HG02642 (cell line): ENCODE results near the gene CGB3.

Experiments used
- ATAC-seq: cut with Tn5 transposase; IDR thresholded peaks from one replicate; pipeline ENCODE4 v1.9.1; 2021; ENCODE audit warnings: mild to moderate bottlenecking; ENCODE audit not compliant: unreplicated experiment, poor library complexity

CGB3 gene

GRCh38 chr19:49017666-49018351, 6.3 kb downstream of the CGB3 start:
- ATAC-seq = no peak

- ATAC-seq = no peak
Observed at GRCh38 chr19:49017041-49017665, 7.0 kb downstream of the CGB3 start, which contains the start of gene LHB. TSS of gene LHB (minus strand) at chr19:49017091. CDS start at chr19:49017081, 10 bp downstream.

GRCh38 chr19:49016067-49016839, 7.9 kb downstream of the CGB3 start:
- no peak for ATAC-seq

GRCh38 chr19:49014870-49015255, 9.3 kb downstream of the CGB3 start:
- ATAC-seq = no peak

- ATAC-seq = no peak
Observed at GRCh38 chr19:49014123-49014869, 9.8 kb downstream of the CGB3 start.

GRCh38 chr19:49011194-49011593, 12.9 kb downstream of the CGB3 start:
- ATAC-seq = no peak

GRCh38 chr19:49010453-49010852, 13.7 kb downstream of the CGB3 start:
- ATAC-seq = no peak

GRCh38 chr19:49009828-49010227, 14.3 kb downstream of the CGB3 start:
- no peak for ATAC-seq

GRCh38 chr19:49006905-49007304, 17.2 kb downstream of the CGB3 start:
- no peak for ATAC-seq

- no peak for ATAC-seq
Observed at GRCh38 chr19:49004964-49005614, 19.0 kb downstream of the CGB3 start.

GRCh38 chr19:49004133-49004532, 20.0 kb downstream of the CGB3 start:
- no peak for ATAC-seq

GRCh38 chr19:48999481-49000325, 24.4 kb downstream of the CGB3 start:
- ATAC-seq = no peak

- no peak for ATAC-seq
Observed at GRCh38 chr19:48997972-48998371, 26.2 kb downstream of the CGB3 start.

GRCh38 chr19:48994035-48994386, 30.1 kb downstream of the CGB3 start:
- no peak for ATAC-seq

- ATAC-seq = peak; percentile 88
Observed at GRCh38 chr19:48993175-48994034, 30.7 kb downstream of the CGB3 start, which contains the start of the genes GYS1 and RUVBL2. TSS of gene GYS1 (minus strand) at chr19:48993309. CDS start at chr19:48993112, 197 bp downstream. TSS of gene RUVBL2 (plus strand) at chr19:48993887. CDS start at chr19:48993912, 25 bp downstream.

GRCh38 chr19:48992581-48993174, 31.5 kb downstream of the CGB3 start:
- no peak for ATAC-seq

GRCh38 chr19:48991873-48992580, 32.1 kb downstream of the CGB3 start:
- ATAC-seq = no peak
